ENCODE measurements around the gene COL4A1.

Gene COL4A1

GRCh38 chr13:110306960-110307766 lies at the start of gene COL4A1, which contains the start of gene COL4A2:
TSS of gene COL4A1 (minus strand) at chr13:110307157. CDS start at chr13:110307027, 130 bp downstream.
TSS of gene COL4A2 (plus strand) at chr13:110307284. CDS start at chr13:110307904, 620 bp downstream.
- FAIRE-seq (no peak), DNase-seq (ENCODE audit: low spot score) (peak; percentile 64)

DNA sequence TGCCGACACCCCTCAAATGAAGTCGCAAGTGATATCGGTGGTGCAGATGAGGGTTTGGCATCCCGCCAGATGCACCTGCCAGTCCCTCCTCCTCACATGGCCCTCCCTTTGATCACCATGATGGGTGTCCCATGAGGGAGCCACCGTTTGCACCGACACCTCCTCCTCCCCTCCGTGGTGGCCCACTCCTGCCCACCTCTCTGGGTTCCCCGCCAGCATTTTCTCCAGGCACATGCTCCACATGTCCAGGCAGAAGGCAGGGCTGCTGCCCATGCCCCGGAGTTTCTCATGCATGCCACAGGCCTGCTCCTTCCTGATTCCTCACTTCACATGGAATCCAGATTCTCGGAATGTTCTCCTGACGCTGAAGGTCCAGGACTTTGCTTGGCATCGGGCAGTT lies 49.4 kb upstream of the COL4A1 start:
- no peak for DNase-seq (ENCODE audit: low spot score)
- FAIRE-seq = no peak

DNA sequence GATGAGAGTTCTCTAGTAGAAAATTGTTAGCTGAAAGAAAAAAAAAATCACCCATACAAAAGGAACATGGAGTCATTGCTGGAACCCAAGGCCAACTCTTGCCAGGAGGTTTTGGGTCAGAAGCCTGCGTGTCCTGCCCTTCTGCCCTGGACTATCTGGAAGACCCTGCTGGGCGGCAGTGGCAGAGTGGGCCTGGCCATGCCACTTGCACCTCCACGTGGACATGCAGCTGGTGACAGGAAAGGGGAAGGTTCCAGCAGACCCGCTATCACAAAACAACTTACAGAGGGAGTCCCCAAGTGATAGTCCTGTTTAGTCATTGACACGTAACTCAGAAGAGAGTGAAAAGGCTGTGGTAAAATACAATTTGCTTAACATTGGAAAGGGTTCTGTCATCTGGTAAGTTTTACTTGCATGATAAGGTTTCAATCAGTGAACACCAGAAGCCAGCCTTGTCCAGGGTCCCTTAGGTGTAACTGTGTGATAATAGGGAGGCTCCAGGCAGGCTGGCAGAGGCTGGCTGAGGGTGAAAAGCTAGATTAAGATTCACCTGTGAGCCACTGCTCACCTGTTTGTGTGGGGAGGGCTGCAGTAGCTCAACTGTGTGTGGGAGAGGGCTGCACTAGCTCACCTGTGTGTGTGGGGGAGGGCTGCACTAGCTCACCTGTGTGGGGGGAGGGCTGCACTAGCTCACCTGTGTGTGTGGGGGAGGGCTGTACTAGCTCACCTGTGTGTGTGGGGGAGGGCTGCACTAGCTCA lies 47.9 kb upstream of the COL4A1 start:
- no peak for FAIRE-seq
- no peak for DNase-seq (ENCODE audit: low spot score)

DNA sequence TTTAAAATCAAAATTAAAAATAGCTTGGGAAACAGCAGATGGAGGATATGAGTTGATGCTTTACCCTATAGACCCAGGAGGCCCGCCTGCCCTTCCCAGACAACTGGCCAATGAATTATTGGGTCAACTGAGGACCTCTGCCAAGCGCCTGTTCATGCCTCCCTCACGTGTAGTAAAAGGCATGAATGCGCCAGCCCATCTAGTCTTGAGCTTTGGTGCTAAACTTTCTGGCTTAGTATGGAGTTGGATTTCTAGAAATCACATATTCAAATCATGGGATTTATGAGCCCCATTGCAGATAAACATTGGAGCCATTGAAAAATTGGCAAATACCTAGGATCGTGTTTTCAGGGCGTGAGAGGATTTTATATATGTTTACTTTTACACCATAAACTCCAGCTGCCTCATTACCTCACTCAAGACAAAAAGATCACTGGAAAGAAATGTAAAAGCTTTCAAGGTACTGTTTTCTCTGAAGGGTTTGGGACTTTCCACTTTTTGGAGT lies 47.2 kb upstream of the COL4A1 start:
- DNase-seq (ENCODE audit: low spot score) (no peak), FAIRE-seq (no peak)

GRCh38 chr13:110353339-110353977 lies 46.5 kb upstream of the COL4A1 start:
- FAIRE-seq (no peak), DNase-seq (ENCODE audit: low spot score) (no peak)

DNA sequence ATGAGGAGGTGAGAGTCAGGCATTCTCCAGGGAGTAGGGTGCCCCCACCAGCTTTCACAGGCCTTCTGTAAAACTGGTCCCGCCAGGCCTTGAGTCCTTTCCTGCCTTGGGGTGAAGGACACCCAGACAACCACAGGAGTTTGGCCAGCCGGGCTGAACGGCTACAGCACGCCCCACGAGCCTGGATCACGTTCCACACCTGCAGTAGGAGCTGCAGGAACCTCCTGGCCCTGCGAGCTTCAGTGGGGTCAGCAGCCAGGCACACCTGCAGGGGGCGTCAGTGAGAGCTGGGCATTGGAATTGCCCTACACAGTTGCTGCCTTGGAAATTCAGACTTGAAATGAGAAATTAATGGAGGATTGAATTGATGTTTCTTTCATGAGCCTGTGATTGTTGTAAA lies 45.8 kb upstream of the COL4A1 start:
- FAIRE-seq (no peak), DNase-seq (ENCODE audit: low spot score) (no peak)

DNA sequence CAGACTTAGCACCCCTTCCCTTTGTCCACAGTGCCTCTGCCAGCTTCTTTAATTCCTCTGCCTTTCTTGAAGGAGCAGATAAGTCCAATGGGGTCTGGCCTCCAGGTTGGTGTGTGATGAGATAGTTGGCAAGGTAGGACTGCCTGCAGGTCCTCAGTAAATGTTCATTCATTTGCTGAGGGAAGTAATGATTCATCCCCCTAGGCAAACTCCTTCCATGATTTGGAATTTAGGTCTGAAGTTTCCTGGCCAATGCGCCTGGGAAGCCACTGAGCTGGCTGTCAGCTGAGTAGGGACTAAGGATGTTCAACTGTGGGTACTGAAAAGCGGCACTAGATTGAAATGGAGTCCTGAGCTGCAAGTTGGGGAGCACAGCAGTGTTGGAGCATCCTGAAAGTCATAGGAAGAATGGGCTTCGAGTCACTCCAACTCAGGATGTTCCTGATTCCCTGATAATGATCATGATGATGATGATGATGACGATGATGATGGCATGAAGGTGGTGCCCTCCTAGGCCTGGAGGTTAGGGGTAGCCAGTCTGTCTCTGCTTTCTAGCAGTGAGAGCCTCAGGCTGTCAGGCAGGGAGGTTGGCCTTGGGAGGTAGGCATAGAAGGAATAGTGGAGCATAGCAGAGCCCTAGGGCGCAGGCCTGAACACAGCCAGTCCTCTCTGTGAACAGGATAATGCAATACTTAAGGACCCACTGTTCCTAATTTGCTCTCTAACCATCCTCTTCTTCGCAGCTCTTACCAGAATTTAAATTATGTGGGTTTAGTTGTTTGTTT lies 44.9 kb upstream of the COL4A1 start:
- DNase-seq (ENCODE audit: low spot score) (no peak), FAIRE-seq (no peak)

DNA sequence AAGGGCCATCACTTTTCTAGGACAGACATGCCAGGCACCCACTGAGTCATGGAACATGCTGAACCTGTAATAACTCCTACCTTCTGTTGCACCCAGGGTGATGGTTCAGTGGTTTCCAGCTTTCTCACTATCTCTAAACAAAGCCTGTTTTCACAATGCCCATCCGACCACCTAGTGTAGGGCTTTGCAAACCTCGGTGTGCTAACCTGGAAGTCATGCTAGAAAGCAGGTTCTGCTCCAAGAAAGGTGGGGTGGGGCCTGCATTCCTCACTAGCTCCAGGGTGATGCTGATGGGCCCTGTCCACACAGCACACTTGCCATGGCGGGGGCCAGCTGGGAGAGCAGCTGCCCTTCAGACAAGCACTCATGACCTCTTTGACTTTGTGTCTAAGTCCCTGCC lies 43.6 kb upstream of the COL4A1 start:
- FAIRE-seq (no peak), DNase-seq (ENCODE audit: low spot score) (no peak)

DNA sequence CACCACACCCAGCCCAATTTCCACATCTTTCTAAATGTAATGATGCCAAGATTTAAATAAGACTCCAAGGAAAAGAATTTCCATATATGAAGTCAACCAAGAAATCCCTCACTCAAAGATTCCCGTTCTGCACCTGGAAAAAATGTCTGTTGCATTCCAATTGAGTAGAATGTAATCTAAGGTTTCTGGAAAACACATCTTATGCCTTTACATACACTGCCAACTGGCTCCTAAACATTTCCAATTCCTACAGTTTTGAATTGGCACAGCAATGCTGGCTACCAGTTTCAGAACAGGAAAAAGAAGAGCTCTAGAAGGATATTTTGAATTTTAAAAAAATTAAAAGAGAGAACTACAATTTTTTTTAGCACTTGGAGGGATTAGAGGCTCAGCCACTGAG lies 43.1 kb upstream of the COL4A1 start:
- DNase-seq (ENCODE audit: low spot score) = no peak
- FAIRE-seq = no peak

GRCh38 chr13:110349239-110349638 lies 42.3 kb upstream of the COL4A1 start:
- no peak for FAIRE-seq

DNA sequence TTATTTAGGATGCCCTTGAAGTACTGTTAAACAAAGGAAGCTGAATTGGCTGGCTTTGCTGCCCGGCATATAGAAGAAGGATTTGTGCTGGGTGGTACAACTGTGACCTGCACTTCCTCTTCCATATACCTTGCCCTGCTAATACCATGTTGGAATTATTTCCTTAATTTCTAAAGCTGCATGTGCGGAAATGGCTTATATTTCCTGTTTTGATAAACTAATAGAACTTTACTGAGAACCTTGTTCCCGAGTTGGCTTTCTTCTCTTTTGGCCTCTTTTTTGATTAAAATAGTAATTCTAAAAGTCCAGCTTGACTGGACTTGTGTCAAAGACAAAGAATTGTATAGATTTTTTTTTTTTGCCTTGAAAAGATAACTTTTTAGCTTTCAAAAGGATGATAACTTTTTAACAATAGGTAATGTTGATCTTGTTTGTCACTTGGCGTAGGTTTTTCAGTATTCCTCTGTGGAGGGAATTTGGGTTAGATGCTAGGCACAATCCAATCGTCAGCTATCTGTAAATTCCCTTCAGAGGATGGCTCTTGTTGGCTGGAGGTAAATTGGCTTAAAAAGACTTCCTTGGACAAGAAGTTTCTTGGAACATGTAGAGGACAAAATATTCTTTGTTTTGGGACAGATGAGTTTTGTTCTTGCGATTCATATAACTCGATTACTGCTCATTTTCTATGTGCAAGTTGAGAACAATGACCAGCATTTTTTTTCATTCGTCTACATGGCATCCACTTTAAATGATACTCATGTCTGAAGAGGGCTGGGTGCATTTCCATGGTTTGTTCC lies 41.5 kb upstream of the COL4A1 start:
- DNase-seq (ENCODE audit: low spot score) (no peak), FAIRE-seq (no peak)

More at GRCh38 chr13:110349239-110349638, 42.3 kb upstream of the COL4A1 start:
- DNase-seq (ENCODE audit: low spot score) = no peak

DNA sequence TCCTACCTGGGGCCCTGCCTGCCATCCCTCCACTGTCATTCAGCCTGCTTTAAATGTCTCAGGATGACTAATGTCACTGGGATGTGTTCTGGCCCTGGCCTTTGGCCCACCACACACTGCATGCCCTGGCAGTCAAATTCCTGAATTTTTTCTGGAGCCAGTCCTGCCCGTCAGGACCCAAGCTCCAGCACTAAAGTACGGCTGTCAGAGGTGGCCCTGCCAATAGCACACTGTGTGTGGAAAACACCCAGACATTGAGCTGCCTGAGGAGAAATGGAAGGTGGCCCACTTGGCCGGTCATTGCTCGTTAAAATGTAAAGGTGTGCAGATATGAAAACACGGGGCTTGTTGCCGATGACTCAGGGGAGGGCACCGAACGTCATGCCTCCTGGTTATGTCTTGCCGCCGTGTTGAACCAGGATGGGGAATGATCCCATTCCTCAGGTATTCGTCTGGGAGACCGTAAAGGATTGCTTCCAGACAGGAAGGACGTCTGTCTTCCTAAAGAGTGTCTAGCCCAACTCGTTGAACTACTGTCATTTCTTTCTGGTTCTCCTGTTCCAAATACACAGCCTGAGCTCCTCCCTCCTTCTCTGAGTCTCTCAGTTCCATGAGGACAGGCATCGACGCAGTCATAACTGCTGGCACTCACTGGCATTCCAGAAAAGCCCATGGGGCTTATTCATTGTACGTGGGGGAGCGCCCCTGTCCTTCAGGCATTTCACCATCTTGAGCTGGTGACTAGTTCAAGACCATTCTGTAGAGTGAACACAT lies 40.8 kb upstream of the COL4A1 start:
- FAIRE-seq = no peak

DNA sequence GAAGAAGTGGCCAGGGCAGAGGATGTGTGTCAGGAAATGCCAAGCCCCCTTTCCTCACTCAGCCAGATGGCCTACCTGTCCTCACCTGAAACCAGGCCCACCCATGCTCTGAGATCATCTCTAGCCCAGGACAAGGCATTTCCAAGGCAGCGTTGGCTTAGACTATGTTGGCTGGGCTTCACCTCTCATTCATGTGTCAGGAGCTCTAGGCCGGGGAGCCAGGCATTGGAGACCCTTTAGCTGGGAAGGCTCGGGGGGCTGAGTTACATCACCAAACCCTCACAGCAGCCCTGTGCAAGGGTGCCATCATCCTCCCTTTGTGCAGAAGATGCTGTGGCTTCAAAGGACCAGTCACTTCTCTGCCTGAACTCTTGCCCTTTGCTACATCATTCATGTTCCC lies 40.1 kb upstream of the COL4A1 start:
- DNase-seq (ENCODE audit: low spot score) (no peak), FAIRE-seq (no peak)

More for the DNA sequence above, 40.8 kb upstream of the COL4A1 start:
- DNase-seq (ENCODE audit: low spot score) = peak; percentile 70

- FAIRE-seq (no peak), DNase-seq (ENCODE audit: low spot score) (no peak)
These were observed 39.7 kb upstream of the COL4A1 start for GRCh38 chr13:110346661-110347067.

DNA sequence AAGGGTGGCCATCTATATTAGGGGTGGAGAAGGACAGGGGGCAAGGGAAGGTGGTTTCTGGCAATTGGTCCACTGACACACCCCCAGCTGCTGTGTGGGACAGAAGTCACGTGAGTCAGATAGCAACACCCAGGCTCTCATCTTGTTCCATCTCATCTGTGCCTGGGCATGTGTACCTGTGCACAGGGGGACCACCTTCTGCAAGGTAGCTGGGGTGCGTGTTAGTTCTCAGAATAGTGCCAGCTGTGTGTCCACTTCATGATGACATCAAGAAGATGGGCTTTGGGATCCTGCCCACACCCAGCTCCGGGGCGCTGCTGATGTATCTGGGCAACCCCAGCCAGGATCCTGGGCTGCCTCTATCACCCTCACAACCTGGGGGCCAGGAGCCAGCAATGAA lies 38.7 kb upstream of the COL4A1 start:
- no peak for FAIRE-seq
- DNase-seq (ENCODE audit: low spot score) = no peak

DNA sequence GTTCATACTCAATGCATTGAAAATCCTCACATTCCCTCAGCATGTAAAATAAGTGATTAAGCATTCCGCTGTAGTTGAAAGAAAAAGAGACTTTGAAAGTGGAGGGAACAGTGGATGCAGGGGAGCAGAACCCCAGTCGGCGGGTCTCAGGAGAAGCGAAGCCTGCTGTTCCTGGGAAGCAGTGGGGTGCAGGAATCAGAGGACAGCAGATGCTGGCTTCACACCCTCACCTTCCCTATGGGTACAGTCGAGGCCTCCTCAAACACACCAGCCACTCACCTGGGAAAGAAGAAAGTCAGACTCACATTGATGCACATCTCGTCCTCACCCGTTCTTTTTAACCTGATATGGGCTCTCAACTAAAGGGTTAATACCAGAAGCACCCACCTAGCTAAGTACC lies 38.3 kb upstream of the COL4A1 start:
- DNase-seq (ENCODE audit: low spot score) = no peak
- no peak for FAIRE-seq

- DNase-seq (ENCODE audit: low spot score) (no peak), FAIRE-seq (no peak)
These were observed 37.4 kb upstream of the COL4A1 start for GRCh38 chr13:110344320-110344719.

GRCh38 chr13:110343241-110343865 lies 36.4 kb upstream of the COL4A1 start:
- DNase-seq (ENCODE audit: low spot score) = peak; percentile 49
- no peak for FAIRE-seq

DNA sequence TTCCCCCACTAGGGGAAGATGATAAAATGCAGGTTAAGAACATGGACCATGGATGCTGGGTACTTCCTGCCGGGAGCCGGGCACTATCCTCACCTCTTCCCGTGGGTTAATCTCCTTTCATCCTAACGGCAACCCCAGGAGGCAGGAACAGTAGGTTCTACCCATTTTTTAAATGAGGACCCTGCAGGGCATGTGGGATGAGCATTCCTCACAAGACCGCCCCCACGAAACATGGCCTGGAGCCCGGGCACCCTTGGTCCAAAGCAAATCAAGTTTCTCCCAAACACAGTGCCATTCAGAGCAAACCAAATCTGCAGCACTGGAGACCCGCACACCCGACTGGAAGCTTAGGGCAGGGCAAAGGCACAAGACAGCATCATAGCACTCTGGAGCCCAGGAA lies 35.5 kb upstream of the COL4A1 start:
- no peak for FAIRE-seq

More for the DNA sequence above, 35.5 kb upstream of the COL4A1 start:
- DNase-seq (ENCODE audit: low spot score) = no peak

Measured in urothelium cell line (cell line).